HepG2 (cell line): Measurements from ENCODE around the gene FAM131C. TPM values are rescaled to one million over a fixed set of nuclear protein-coding genes. Genes with fewer than 3 reads are reported as not detected.
"Not testable (repeated sequence)": the region's sequence is repeated elsewhere in the genome, so short reads cannot be mapped to it uniquely, and the experiment has no call there.

Experiments used
- ATAC-seq: fragments of 200-7000 bp; cut with Tn5 transposase; 3 replicates; pipeline ENCODE4 v1.9.1; 2020; ENCODE audit warnings: mild to moderate bottlenecking, moderate library complexity
- BruUV-seq: library from RNA; stranded (reverse); fragments of 400-500 nt; replicated peaks from 2 replicates; lab custom pipeline; 2021; lab: Mats Ljungman, UMichigan
- CTCF ChIA-PET: fragments of 300-600 bp; formaldehyde crosslinking; extraction: SDS; loops from one replicate; lab custom pipeline; 2021; ENCODE audit warnings: low total read pairs, inconsistent platforms, low intra/inter-chr PET ratio; lab: Yijun Ruan, JAX
- POLR2A ChIA-PET: fragments of 350-600 bp; sonication (Branson Sonifier 250); formaldehyde crosslinking; loops from one replicate; lab custom pipeline; 2020; ENCODE audit warnings: antibody characterized with exemption, inconsistent platforms; lab: Yijun Ruan, JAX
- DNase-seq: peaks from one replicate; pipeline ENCODE4 v3.0.0-alpha.2; 2015; ENCODE audit warnings: low spot score
- FAIRE-seq: peaks from 3 replicates; lab custom pipeline; 2011; peaks lifted over from hg19 to GRCh38; lab: Jason Lieb, UNC
- H2AFZ ChIP-seq: one replicate; pipeline ENCODE4 v1.6.1; 2011; ENCODE audit warnings: low read length, inconsistent platforms
- H3K27ac ChIP-seq: fragments of 300-600 bp; 3 replicates; pipeline ENCODE4 v1.8.0; 2011; ENCODE audit warnings: mixed run types, mild to moderate bottlenecking, mixed read lengths, low read length, inconsistent platforms; ENCODE audit not compliant: insufficient read depth; ENCODE audit errors: extremely low read length
- H3K27me3 ChIP-seq, 2 experiments: fragments of 200-600 bp in 1 of 2; 2 replicates in 1 of 2; 3 replicates in 1 of 2; pipeline versions ENCODE4 v1.6.0 to v1.8.0; 2011; ENCODE audit warnings: low read length in 2 of 2, mild to moderate bottlenecking in 2 of 2, moderate library complexity in 2 of 2, inconsistent platforms in 1 of 2; ENCODE audit not compliant: insufficient read depth in 2 of 2, control insufficient read depth in 1 of 2
- H3K36me3 ChIP-seq, 2 experiments: fragments of 200-600 bp in 1 of 2; replicated peaks in 1 of 2; 2 replicates in 1 of 2; 3 replicates in 1 of 2; pipeline versions ENCODE4 v1.5.1 to v1.8.0; 2011; ENCODE audit warnings: low read length in 2 of 2, inconsistent platforms in 1 of 2; ENCODE audit not compliant: insufficient read depth in 2 of 2, control insufficient read depth in 1 of 2
- H3K4me1 ChIP-seq: 2 replicates; pipeline ENCODE4 v1.5.1; 2012; ENCODE audit warnings: low read length, inconsistent platforms; ENCODE audit not compliant: insufficient read depth
- H3K4me2 ChIP-seq: 2 replicates; pipeline ENCODE4 v1.6.0; 2011; ENCODE audit warnings: low read depth, low read length, inconsistent platforms
- H3K4me3 ChIP-seq, 3 experiments: fragments of 200-600 bp in 1 of 3; sonication (generic), shearing (Covaris generic) in 1 of 3; replicated peaks in 1 of 3; 2 replicates each; pipeline ENCODE4 v1.5.1; 2011 to 2016; ENCODE audit warnings: low read length in 3 of 3, inconsistent platforms in 2 of 3, low read depth in 2 of 3, mild to moderate bottlenecking in 2 of 3, control low read depth in 1 of 3, mixed read lengths in 1 of 3; ENCODE audit not compliant: insufficient read depth in 1 of 3
- H3K79me2 ChIP-seq: one replicate; pipeline ENCODE4 v1.6.1; 2011; ENCODE audit warnings: low read length, inconsistent platforms; ENCODE audit not compliant: insufficient read depth
- H3K9ac ChIP-seq: 2 replicates; pipeline ENCODE4 v1.6.0; 2011; ENCODE audit warnings: mild to moderate bottlenecking, low read depth, low read length, inconsistent platforms; ENCODE audit not compliant: insufficient read depth
- H3K9me3 ChIP-seq: 2 replicates; pipeline ENCODE4 v1.5.1; 2012; ENCODE audit warnings: mild to moderate bottlenecking, low read length
- H4K20me1 ChIP-seq: 2 replicates; pipeline ENCODE4 v1.6.0; 2011; ENCODE audit warnings: inconsistent platforms, mild to moderate bottlenecking, low read length, moderate library complexity; ENCODE audit not compliant: insufficient read depth
- ZNF160 ChIP-seq: sonication (generic); formaldehyde crosslinking; IDR thresholded peaks from 2 replicates; pipeline ENCODE4 v1.8.0; 2022; ENCODE audit warnings: mild to moderate bottlenecking, inconsistent platforms, missing genetic modification reagents
- ZNF768 ChIP-seq: sonication (generic); formaldehyde crosslinking; IDR thresholded peaks from 2 replicates; pipeline ENCODE4 v1.4.0; 2020; ENCODE audit warnings: missing genetic modification reagents
- WGBS: methylation state at CpG from one replicate; pipeline ENCODE4 v1.1.6; 2017; ENCODE audit warnings: low lambda C conversion rate; 5-methylcytosine and 5-hydroxymethylcytosine counted together
- in situ Hi-C: cut with HindIII; loops from 2 replicates; pipeline ENCODE4 v1.10.0; 2017; ENCODE audit warnings: low pct_unique_long_range_greater_than_20kb; ENCODE audit not compliant: extremely low pct_ligation_motif_present
- intact Hi-C: fragments of 100-400 bp; cut with micrococcal nuclease; formaldehyde crosslinking; loops from one replicate; pipeline ENCODE4 v1.10.0; 2022; ENCODE audit not compliant: unreplicated experiment
- polyA plus RNA-seq, 8 experiments: library from polyadenylated mRNA; depleted of rRNA in 3 of 8; stranded (reverse) in 7 of 8; unstranded in 1 of 8; fragments of >200 nt; fragmentation: Illumina TruSeq in 4 of 8; extraction: Trizol in 4 of 8; gene quantifications; 2 replicates each; pipeline versions ENCODE4 v1.2.1 to v1.2.3, GENCODE V29; 2011 to 2016; ENCODE audit warnings: low read depth in 4 of 8, missing spikeins in 1 of 8, mixed read lengths in 1 of 8; ENCODE audit not compliant: insufficient read depth in 1 of 8
- total RNA-seq, 5 experiments: library from RNA; depleted of rRNA; stranded (reverse); fragments of >200 nt; fragmentation: Illumina TruSeq; extraction: Trizol; gene quantifications; 2 replicates each; pipeline ENCODE4 v1.2.3, GENCODE V29; 2016; ENCODE audit warnings: low read depth in 1 of 5

The FAM131C gene
- total and polyA plus RNA-seq, 2 of the 13 experiments (the other 11 are each of a cell fraction or from before 2014, with no cell fraction given), result 0.07 TPM; not detected in 1

DNA sequence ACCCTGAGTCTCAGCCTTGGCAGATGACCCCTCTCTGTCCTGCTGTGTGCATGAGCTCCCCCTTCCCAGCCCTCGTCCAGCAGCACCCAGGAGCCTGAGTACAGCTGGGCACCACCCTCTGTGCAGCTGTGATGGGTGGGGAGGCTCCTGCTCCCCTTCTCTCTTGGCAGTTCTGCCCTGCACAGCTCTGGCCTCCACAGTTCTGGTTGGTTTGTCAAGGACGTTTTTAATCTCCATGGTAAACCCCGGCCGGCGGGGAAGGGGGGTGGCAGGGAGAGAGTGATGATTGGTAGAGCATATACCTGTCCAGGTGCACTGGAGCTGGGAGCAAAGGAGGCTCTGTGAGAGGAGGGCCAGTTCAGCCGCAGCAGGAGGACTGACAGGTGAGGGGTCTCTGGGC lies 51.8 kb downstream of the FAM131C start, which contains the start of gene CLCNKA:
CLCNKA (plus strand) TSS at position 356 of the 400 bp plus-strand sequence. CDS start 584 bp downstream, outside the sequence.
- Histone ChIP-seq H3K79me2 (no peaks in the 10 kb centered on the region), H3K27ac (no peak within 1 kb of the TSS), H4K20me1 (no peaks in the 10 kb centered on the region), H3K27me3 (peaks cover 11 to 72% of the 10 kb centered on the region in 2 experiments; a peak in 4 of 5 replicates), H3K4me1 (peaks cover 38% of the 10 kb centered on the region), H3K4me2 (no peak within 1 kb of the TSS), H3K9ac (no peak within 1 kb of the TSS), H2AFZ (no peak within 1 kb of the TSS), H3K36me3 (no peaks in the 10 kb centered on the region), H3K9me3 (no peaks in the 10 kb centered on the region), H3K4me3 (no peak within 1 kb of the TSS)
- no TSS peak for BruUV-seq
- in situ Hi-C loops, result no loop called here
- intact Hi-C loops, result no loop called here
- CTCF ChIA-PET, result no interaction called here
- FAIRE-seq (no peak), ATAC-seq (no peak), DNase-seq (no peak)
- WGBS, result 14% methylated on average over 6 of the region's 6 CpGs
- no peak for TF ChIP-seq ZNF160 (CRISPR knock-in tag)
- POLR2A ChIA-PET, result no interaction called here

DNA sequence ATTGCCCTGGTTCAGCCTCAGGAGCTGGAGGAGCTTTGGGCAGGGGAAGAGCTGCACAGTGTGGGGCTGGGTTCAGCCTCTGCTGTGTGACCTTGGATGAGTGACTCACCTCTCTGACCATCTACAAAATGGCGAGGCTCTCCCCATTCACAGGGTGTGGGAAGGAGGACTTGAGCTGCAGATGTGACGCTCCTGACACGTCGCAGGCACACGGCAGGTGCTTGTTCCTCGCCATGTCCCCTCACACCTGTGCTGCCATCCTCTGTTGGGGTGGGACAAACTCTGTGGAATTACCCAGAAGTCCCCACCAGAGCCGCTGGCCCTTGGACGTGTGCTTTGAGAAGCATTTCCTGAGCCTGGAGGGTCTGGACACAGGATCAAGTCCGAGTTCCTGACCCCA lies 52.6 kb downstream of the FAM131C start:
- POLR2A ChIA-PET, H3K27ac ChIP-seq, ATAC-seq, H3K9ac ChIP-seq, H3K9me3 ChIP-seq, intact Hi-C loops, DNase-seq, H4K20me1 ChIP-seq, H3K4me3 ChIP-seq, H3K36me3 ChIP-seq, FAIRE-seq, in situ Hi-C loops, H3K4me2 ChIP-seq, H2AFZ ChIP-seq, H3K79me2 ChIP-seq, CTCF ChIA-PET, BruUV-seq: not testable (repeated sequence)
- Histone ChIP-seq H3K4me1 (peaks cover 46% of the 10 kb centered on the region), H3K27me3 (peaks cover 9 to 80% of the 10 kb centered on the region in 2 experiments; a peak in 4 of 5 replicates)
- WGBS, result 11% methylated on average over 3 of the region's 9 CpGs
- TF ChIP-seq ZNF768 (CRISPR knock-in tag), result peak; percentile 91
